Fibroblast of lung (primary cell): ENCODE data around the gene NAV3. TPM values are rescaled to one million over a fixed set of nuclear protein-coding genes. Genes with fewer than 3 reads are reported as not detected.

ENCODE experiments used
- DNase-seq, 2 donors: peaks; one replicate each; pipeline versions ENCODE4 v3.0.0 to v3.0.0-alpha.2; 2010; ENCODE audit warnings: low read depth in 2 of 2
- H2AFZ ChIP-seq: 2 replicates; pipeline ENCODE4 v1.5.1; 2012; ENCODE audit warnings: low read length, control low read depth, inconsistent platforms
- H3K27ac ChIP-seq: 2 replicates; pipeline ENCODE4 v1.5.1; 2011; ENCODE audit warnings: low read length, control low read depth; ENCODE audit not compliant: insufficient read depth
- H3K27me3 ChIP-seq: 2 replicates; pipeline ENCODE4 v1.5.1; 2011; ENCODE audit warnings: mild to moderate bottlenecking, low read length; ENCODE audit not compliant: control insufficient read depth, insufficient read depth
- H3K36me3 ChIP-seq: 2 replicates; pipeline ENCODE4 v1.5.1; 2011; ENCODE audit warnings: low read length; ENCODE audit not compliant: control insufficient read depth, insufficient read depth
- H3K4me1 ChIP-seq: 2 replicates; pipeline ENCODE4 v1.5.1; 2011; ENCODE audit warnings: low read length; ENCODE audit not compliant: control insufficient read depth, insufficient read depth; ENCODE audit errors: extremely low read depth
- H3K4me2 ChIP-seq: 2 replicates; pipeline ENCODE4 v1.5.1; 2011; ENCODE audit warnings: low read length, control low read depth; ENCODE audit not compliant: insufficient read depth; ENCODE audit errors: extremely low read depth
- H3K4me3 ChIP-seq, 4 experiments: fragments of 200-600 bp in 1 of 4; sonication (generic) in 1 of 4; replicated peaks in 1 of 4; 2 replicates each; pipeline ENCODE4 v1.5.1; 2011 to 2016; ENCODE audit warnings: low read length in 4 of 4, low read depth in 3 of 4, mild to moderate bottlenecking in 3 of 4, control low read depth in 2 of 4, inconsistent platforms in 1 of 4, mixed read lengths in 1 of 4; ENCODE audit not compliant: insufficient read depth in 1 of 4; ENCODE audit errors: control extremely low read depth in 1 of 4
- H3K79me2 ChIP-seq: 2 replicates; pipeline ENCODE4 v1.5.1; 2012; ENCODE audit warnings: mild to moderate bottlenecking, low read length, inconsistent platforms; ENCODE audit not compliant: control insufficient read depth, insufficient read depth
- H3K9ac ChIP-seq: 2 replicates; pipeline ENCODE4 v1.5.1; 2011; ENCODE audit warnings: mild to moderate bottlenecking, low read length, control low read depth; ENCODE audit not compliant: insufficient read depth
- H3K9me3 ChIP-seq: 2 replicates; pipeline ENCODE4 v1.5.1; 2012; ENCODE audit warnings: low read depth, low read length; ENCODE audit not compliant: control insufficient read depth, insufficient read depth
- H4K20me1 ChIP-seq: 2 replicates; pipeline ENCODE4 v1.5.1; 2011; ENCODE audit warnings: low read length; ENCODE audit not compliant: control insufficient read depth, insufficient read depth; ENCODE audit errors: extremely low read depth
- EZH2 ChIP-seq: IDR thresholded peaks from 2 replicates; pipeline ENCODE4 v1.5.1; 2012; ENCODE audit warnings: low read length, control low read depth, mild to moderate bottlenecking; ENCODE audit errors: missing control alignments
- polyA plus RNA-seq, 2 donors: library from polyadenylated mRNA; depleted of rRNA in 1 of 2; stranded (reverse) in 1 of 2; unstranded in 1 of 2; fragments of >200 nt; gene quantifications; 2 replicates each; pipeline ENCODE4 v1.2.1, GENCODE V29; 2011 to 2012; ENCODE audit warnings: missing spikeins in 1 of 2
- total RNA-seq: library from RNA; depleted of rRNA; stranded (reverse); fragments of >200 nt; gene quantifications from 2 replicates; pipeline ENCODE4 v1.2.1, GENCODE V29; 2014
- TF ChIP-seq, protein P1 (sequence below), 2 donors: IDR thresholded peaks in 1 of 2; conservative IDR thresholded peaks in 1 of 2; 1 replicate in 1 of 2; 2 replicates in 1 of 2; pipeline ENCODE4 v1.5.1; 2011 to 2012; ENCODE audit warnings: low read length in 2 of 2, control low read depth in 1 of 2, inconsistent platforms in 1 of 2, low read depth in 1 of 2, mild to moderate bottlenecking in 1 of 2

The NAV3 gene
- total and polyA plus RNA-seq, 2 donors (not counting 1 experiment from before 2014, with no cell fraction given), result 30.8 to 60.6 TPM

GRCh38 chr12:77850698-77851097, 20.0 kb downstream of the NAV3 start:
- TF ChIP-seq, protein P1, sequence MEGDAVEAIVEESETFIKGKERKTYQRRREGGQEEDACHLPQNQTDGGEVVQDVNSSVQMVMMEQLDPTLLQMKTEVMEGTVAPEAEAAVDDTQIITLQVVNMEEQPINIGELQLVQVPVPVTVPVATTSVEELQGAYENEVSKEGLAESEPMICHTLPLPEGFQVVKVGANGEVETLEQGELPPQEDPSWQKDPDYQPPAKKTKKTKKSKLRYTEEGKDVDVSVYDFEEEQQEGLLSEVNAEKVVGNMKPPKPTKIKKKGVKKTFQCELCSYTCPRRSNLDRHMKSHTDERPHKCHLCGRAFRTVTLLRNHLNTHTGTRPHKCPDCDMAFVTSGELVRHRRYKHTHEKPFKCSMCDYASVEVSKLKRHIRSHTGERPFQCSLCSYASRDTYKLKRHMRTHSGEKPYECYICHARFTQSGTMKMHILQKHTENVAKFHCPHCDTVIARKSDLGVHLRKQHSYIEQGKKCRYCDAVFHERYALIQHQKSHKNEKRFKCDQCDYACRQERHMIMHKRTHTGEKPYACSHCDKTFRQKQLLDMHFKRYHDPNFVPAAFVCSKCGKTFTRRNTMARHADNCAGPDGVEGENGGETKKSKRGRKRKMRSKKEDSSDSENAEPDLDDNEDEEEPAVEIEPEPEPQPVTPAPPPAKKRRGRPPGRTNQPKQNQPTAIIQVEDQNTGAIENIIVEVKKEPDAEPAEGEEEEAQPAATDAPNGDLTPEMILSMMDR (conservative IDR thresholded peaks at IDR 0.05 in 1 of 2, IDR thresholded peaks at IDR 0.05 in 1 of 2; ENCODE audit: low read depth in 1 of 2, low read length in 2 of 2), result no peak
- TF ChIP-seq EZH2, result no peak
- H3K36me3 ChIP-seq, result no peaks in the 10 kb centered on the region
- DNase-seq, result no peak
- H3K4me2 ChIP-seq, result no peak overlapping the region
- H3K9me3 ChIP-seq, result no peaks in the 10 kb centered on the region
- H4K20me1 ChIP-seq, result no peaks in the 10 kb centered on the region
- H3K79me2 ChIP-seq, result no peaks in the 10 kb centered on the region
- no peaks in the 10 kb centered on the region for H3K27me3 ChIP-seq
- no peak overlapping the region for H3K9ac ChIP-seq
- no peaks in the 10 kb centered on the region for H3K4me1 ChIP-seq
- H3K27ac ChIP-seq, result no peak overlapping the region
- no peak overlapping the region for H2AFZ ChIP-seq
- no peak overlapping the region for H3K4me3 ChIP-seq

DNA sequence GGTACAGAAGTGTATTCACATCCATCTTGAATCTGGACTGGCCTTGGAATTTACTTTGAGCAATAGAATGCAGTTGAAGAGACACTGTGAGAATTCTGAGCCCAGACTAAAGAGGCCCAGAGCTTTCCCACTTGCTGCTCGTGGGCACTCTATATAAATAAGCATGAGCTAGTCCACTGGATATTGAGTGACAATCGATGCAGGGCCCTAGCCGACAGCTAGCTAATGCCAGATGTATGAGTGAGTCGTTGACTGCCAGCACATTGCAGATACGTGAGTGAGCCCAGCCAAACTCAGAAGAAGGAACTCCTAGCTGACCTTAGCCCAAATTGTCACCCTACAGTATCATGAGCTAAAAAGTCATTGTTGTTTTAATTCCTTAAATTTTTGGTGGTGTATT, 24.9 kb downstream of the NAV3 start:
- Histone ChIP-seq H4K20me1 (no peaks in the 10 kb centered on the region), H3K9ac (no peak overlapping the region), H3K36me3 (no peaks in the 10 kb centered on the region), H3K27ac (no peak overlapping the region), H3K79me2 (no peaks in the 10 kb centered on the region), H2AFZ (no peak overlapping the region), H3K4me2 (peak overlapping the region; percentile 51), H3K9me3 (no peaks in the 10 kb centered on the region), H3K27me3 (no peaks in the 10 kb centered on the region), H3K4me1 (no peaks in the 10 kb centered on the region), H3K4me3 (no peak overlapping the region)
- TF ChIP-seq, protein P1 (conservative IDR thresholded peaks at IDR 0.05 in 1 of 2, IDR thresholded peaks at IDR 0.05 in 1 of 2; ENCODE audit: low read depth in 1 of 2, low read length in 2 of 2), result no peak
- no peak for TF ChIP-seq EZH2
- DNase-seq, result peak; percentile 9 to 30

DNA sequence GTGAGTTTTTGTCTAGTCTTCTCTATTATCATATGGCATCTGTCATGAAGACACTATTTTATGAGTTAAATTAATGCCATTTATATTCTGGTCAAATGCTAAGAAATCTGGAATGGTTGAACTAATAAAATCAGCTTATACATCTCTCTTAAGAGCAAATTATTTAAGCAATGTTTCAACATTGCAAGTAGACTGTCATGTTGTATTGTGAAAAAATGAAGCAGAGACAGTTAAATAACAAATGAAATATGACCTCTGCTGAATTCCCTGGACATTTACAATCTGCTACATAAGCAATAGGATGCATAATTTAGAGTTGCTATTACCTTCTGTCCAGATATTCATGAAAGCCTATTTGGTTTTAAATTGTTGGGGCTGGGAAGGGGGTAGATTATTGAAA, 30.6 kb downstream of the NAV3 start:
- H3K79me2 ChIP-seq, result no peaks in the 10 kb centered on the region
- no peak overlapping the region for H3K27ac ChIP-seq
- H4K20me1 ChIP-seq, result no peaks in the 10 kb centered on the region
- H3K9ac ChIP-seq, result no peak overlapping the region
- no peaks in the 10 kb centered on the region for H3K27me3 ChIP-seq
- no peaks in the 10 kb centered on the region for H3K36me3 ChIP-seq
- H3K9me3 ChIP-seq, result no peaks in the 10 kb centered on the region
- TF ChIP-seq, protein P1 (conservative IDR thresholded peaks at IDR 0.05 in 1 of 2, IDR thresholded peaks at IDR 0.05 in 1 of 2; ENCODE audit: low read depth in 1 of 2, low read length in 2 of 2), result no peak
- no peak for TF ChIP-seq EZH2
- no peak overlapping the region for H3K4me3 ChIP-seq
- H3K4me1 ChIP-seq, result no peaks in the 10 kb centered on the region
- H2AFZ ChIP-seq, result no peak overlapping the region
- DNase-seq, result no peak
- H3K4me2 ChIP-seq, result no peak overlapping the region
